ENCODE data around the gene MILR1.
"Not testable (repeated sequence)": the region's sequence is repeated elsewhere in the genome, so short reads cannot be mapped to it uniquely, and the experiment has no call there.

MILR1 gene

GRCh38 chr17:64471440-64471839 is 22.5 kb downstream of the MILR1 start:
- DNase-seq (ENCODE audit: insufficient read length, low spot score) (no peak), FAIRE-seq (no peak)

GRCh38 chr17:64472564-64472963 is 23.6 kb downstream of the MILR1 start:
- TF ChIP-seq POLR2A (IDR thresholded peaks at IDR 0.05; ENCODE audit: low read depth, low read length), result no peak
- DNase-seq (ENCODE audit: insufficient read length, low spot score) (no peak), FAIRE-seq (no peak)

More at GRCh38 chr17:64471440-64471839, 22.5 kb downstream of the MILR1 start:
- TF ChIP-seq POLR2A (IDR thresholded peaks at IDR 0.05; ENCODE audit: low read depth, low read length), result no peak

GRCh38 chr17:64477849-64478248 is 28.9 kb downstream of the MILR1 start:
- TF ChIP-seq POLR2A (IDR thresholded peaks at IDR 0.05; ENCODE audit: low read depth, low read length), result no peak
- FAIRE-seq (no peak), DNase-seq (ENCODE audit: insufficient read length, low spot score) (no peak)

- no peak for TF ChIP-seq POLR2A (IDR thresholded peaks at IDR 0.05; ENCODE audit: low read depth, low read length)
- DNase-seq (ENCODE audit: insufficient read length, low spot score) (no peak), FAIRE-seq (no peak)
Observed at GRCh38 chr17:64480951-64481350, 32.0 kb downstream of the MILR1 start.

DNA sequence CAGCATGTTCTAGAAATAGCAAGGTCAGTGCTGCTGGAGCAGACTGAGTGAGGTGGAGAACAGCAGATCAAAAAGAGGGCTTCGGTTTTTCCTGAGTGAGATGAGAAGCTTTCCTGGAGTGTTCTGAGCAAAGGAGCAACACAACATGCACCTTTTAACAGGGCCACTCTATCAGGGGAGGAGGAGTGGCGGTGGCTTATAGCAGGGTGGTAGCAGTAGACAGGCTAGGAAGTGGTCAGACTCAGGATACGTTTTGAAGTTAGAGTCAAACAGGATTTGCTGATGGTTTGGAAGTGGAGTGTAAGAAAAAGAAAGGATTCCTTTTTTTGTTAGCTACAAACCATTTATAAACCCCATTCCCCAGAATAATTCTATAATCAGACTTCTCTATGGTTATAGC is 35.5 kb downstream of the MILR1 start:
- DNase-seq (ENCODE audit: insufficient read length, low spot score), result no peak
- no peak for FAIRE-seq

GRCh38 chr17:64488301-64488700 is 39.4 kb downstream of the MILR1 start:
- no peak for TF ChIP-seq POLR2A (IDR thresholded peaks at IDR 0.05; ENCODE audit: low read depth, low read length)
- DNase-seq (ENCODE audit: insufficient read length, low spot score) (no peak), FAIRE-seq (no peak)

More for the DNA sequence above, 35.5 kb downstream of the MILR1 start:
- TF ChIP-seq POLR2A (IDR thresholded peaks at IDR 0.05; ENCODE audit: low read depth, low read length), result no peak

DNA sequence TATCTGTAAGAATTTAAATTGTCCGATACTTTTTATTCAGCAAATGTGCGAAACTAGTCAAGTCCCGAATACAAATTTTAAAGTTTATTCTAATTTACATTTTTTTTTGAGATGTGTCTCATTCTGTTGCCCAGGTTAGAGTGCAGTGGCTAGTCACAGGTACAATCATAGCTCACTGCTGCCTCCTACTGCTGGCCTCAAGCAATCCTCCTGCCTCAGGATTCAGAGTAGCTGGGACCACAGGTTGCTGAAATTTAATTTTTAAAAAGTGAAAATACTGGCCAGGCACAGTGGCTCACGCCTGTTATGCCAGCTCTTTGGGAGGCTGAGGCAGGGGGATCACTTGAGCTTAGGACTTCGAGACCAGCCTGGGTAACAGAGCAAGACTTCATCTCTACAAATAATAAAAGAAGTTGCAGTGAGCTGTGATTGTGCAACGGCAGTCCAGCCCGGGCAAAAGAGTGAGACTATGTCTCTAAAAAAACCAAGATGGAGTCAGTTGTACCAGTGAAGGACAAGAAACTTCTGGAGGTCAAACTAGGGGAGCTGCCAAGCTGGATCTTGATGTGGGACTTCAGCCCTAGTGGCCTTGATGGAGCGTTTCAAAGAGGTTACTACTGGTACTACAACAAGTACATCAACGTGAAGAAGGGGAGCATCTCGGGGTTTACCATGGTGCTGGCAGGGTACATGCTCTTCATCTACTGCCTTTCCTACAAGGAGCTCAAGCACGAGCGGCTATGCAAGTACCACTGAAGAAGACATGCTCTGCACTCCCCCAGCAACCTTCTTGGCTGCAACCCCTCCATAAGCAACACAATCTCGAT is 42.3 kb downstream of the MILR1 start:
- no peak for FAIRE-seq

GRCh38 chr17:64491994-64492393 is 43.1 kb downstream of the MILR1 start:
- DNase-seq (ENCODE audit: insufficient read length, low spot score), result no peak
- TF ChIP-seq POLR2A (IDR thresholded peaks at IDR 0.05; ENCODE audit: low read depth, low read length), result no peak
- no peak for FAIRE-seq

More for the DNA sequence above, 42.3 kb downstream of the MILR1 start:
- TF ChIP-seq POLR2A (IDR thresholded peaks at IDR 0.05; ENCODE audit: low read depth, low read length), result no peak
- no peak for DNase-seq (ENCODE audit: insufficient read length, low spot score)

DNA sequence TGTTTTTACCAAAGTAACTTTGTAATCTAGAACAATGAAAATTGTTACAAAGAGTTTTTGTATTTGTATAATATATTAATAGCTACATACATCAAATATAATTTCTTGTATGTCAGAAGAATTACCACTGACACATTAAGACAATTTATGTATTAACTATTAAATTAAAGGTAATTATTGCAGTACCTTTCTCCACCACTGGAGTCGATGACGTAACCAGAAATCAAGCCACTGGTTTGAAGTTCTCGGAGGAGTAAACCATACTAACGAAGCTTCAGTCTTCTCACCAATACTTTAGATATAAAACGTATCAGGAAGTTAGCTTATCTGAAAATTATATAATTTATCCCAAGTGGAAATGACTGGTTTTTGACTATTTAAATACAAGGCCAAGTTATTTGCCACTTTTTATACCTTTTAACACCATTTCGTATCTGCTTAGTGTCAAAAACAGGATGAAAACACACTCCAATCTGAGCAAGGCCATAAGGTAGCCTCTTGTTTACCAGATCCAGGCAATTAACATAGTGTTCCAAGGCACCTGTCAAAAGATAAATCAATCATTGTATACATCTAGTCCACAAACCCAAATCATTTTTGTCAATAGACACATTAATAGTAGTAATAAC is 43.7 kb downstream of the MILR1 start:
- no peak for DNase-seq (ENCODE audit: insufficient read length, low spot score)
- FAIRE-seq, result no peak
- TF ChIP-seq POLR2A (IDR thresholded peaks at IDR 0.05; ENCODE audit: low read depth, low read length), result no peak

- TF ChIP-seq POLR2A (IDR thresholded peaks at IDR 0.05; ENCODE audit: low read depth, low read length), result no peak
- FAIRE-seq, result no peak
- DNase-seq (ENCODE audit: insufficient read length, low spot score), result no peak
Observed at GRCh38 chr17:64494121-64494520, 45.2 kb downstream of the MILR1 start.

DNA sequence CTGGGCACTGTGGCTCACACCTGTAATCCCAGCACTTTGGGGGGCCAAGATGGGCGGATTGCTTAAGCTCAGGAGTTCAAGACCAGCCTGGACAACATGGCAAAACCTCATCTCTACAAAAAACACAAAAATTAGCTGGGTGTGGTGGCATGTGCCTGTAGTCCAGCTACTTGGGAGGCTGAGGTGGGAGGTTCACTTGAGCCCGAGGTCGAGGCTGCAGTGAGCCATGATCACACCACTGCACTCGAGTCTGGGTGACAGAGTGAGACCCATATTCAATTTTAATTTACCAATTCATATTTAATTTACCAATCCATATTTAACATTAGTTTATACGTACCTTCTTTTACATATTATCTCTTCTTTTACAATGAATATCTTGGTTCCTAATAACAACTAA is 46.4 kb downstream of the MILR1 start:
- not testable (repeated sequence) for FAIRE-seq; DNase-seq (ENCODE audit: insufficient read length, low spot score)

DNA sequence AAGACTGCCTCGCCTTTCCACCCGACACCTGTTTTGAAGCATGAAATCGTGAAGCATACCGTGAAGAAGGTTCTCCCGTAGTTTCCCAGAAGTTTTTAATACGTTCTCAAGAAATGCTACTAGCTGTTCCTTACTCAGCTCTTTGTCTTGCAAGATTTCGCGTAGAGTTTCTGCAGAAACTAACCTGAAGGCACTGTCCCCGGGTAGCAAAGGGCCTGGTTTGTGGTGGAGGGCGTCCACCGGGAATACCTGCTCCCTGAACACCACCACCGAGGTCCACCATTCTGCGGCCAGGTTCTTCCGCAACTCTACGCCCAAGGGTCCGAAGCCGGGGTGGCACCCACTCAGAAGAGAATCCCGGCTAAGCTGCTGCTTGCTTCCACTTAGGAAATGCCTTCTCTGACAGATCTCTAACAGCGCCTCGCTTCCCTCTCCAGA is 47.5 kb downstream of the MILR1 start:
- no peak for DNase-seq (ENCODE audit: insufficient read length, low spot score)
- FAIRE-seq, result no peak
- no peak for TF ChIP-seq POLR2A (IDR thresholded peaks at IDR 0.05; ENCODE audit: low read depth, low read length)

- peak; percentile 93 for FAIRE-seq
- DNase-seq (ENCODE audit: insufficient read length, low spot score), result peak; percentile 89
- TF ChIP-seq POLR2A (IDR thresholded peaks at IDR 0.05; ENCODE audit: low read depth, low read length), result peak; percentile 86
Observed at GRCh38 chr17:64496786-64497564, 48.1 kb downstream of the MILR1 start, which contains the start of gene POLG2. TSS of gene POLG2 (minus strand) at chr17:64497054. CDS start at chr17:64496968, 86 bp downstream.

DNA sequence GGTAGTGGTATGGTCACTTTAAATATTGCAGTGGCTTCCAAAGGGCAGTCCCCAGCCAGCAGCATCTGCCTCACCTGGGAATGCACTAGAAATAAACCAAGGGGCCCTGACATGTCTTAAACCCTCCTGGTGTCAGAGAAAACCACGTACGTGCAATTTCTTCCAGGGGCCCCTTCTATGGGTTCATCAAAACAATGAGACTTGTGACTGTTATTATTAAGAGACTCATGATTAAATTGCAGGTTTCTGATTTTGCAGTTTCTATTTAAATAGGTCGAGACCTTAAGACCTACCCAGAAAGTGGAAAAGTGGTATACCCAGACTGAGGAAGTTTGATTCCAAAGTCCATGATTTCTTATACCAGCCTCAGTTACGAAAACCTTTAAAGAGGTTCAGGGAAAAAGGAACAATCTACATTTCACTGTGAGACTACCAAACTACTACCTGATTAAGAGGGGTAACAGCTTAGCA is 48.7 kb downstream of the MILR1 start:
- DNase-seq (ENCODE audit: insufficient read length, low spot score) (no peak), FAIRE-seq (no peak)
- no peak for TF ChIP-seq POLR2A (IDR thresholded peaks at IDR 0.05; ENCODE audit: low read depth, low read length)

All from H54 (cell line).